Measurements from ENCODE around the gene SLC51A.
"Not testable (repeated sequence)": the region's sequence is repeated elsewhere in the genome, so short reads cannot be mapped to it uniquely, and the experiment has no call there.

GRCh38 chr3:196209944-196210672 lies 6.2 kb upstream of the SLC51A start:
- TF ChIP-seq, protein P1, sequence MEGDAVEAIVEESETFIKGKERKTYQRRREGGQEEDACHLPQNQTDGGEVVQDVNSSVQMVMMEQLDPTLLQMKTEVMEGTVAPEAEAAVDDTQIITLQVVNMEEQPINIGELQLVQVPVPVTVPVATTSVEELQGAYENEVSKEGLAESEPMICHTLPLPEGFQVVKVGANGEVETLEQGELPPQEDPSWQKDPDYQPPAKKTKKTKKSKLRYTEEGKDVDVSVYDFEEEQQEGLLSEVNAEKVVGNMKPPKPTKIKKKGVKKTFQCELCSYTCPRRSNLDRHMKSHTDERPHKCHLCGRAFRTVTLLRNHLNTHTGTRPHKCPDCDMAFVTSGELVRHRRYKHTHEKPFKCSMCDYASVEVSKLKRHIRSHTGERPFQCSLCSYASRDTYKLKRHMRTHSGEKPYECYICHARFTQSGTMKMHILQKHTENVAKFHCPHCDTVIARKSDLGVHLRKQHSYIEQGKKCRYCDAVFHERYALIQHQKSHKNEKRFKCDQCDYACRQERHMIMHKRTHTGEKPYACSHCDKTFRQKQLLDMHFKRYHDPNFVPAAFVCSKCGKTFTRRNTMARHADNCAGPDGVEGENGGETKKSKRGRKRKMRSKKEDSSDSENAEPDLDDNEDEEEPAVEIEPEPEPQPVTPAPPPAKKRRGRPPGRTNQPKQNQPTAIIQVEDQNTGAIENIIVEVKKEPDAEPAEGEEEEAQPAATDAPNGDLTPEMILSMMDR (IDR thresholded peaks at IDR 0.05), result not testable (repeated sequence)
- not testable (repeated sequence) for TF ChIP-seq ZFX (IDR thresholded peaks at IDR 0.05; ENCODE audit: borderline replicate concordance)
